ENCODE results near the gene HLA-DOB. TPM values are rescaled to one million over a fixed set of nuclear protein-coding genes. Genes with fewer than 3 reads are reported as not detected.

The HLA-DOB gene
- total and polyA plus RNA-seq, 2 of the 13 experiments (the other 11 are each of a cell fraction or from before 2014, with no cell fraction given) = not detected

DNA sequence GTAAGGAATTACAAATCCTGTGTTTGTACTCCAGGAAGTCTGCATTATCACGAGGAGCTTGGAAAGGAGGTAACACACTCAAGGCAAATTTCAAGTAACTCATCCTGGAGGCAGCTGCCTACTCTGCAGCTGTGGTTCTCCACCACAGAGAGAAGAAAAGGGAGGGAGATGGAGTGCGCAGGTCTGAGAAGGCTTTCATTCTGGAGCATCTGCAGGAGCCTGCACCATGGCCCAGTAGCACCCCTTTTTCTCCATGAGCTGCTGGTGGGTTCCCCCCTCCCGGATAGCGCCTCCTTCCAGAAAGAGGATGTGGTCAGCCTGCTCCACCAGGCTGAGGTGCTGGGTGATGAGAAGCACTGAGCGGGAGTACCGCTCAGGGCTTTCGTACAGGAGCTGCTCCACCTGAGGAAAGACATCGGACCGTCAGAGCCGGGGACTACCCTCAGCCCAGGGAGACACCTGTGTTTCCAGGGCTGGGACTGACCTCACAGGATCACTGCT is 28.6 kb upstream of the HLA-DOB start:
- no peak overlapping the region for H3K9ac ChIP-seq (ENCODE audit: insufficient read depth, low read depth, low read length)
- H3K9me3 ChIP-seq (ENCODE audit: low read length) = no peaks in the 10 kb centered on the region
- H3K27me3 ChIP-seq (ENCODE audit: control insufficient read depth in 1 of 2, insufficient read depth in 2 of 2, low read length in 2 of 2) = no peaks in the 10 kb centered on the region; a peak in 1 of 5 replicates
- H2AFZ ChIP-seq (ENCODE audit: low read length) = no peak overlapping the region
- no peak for FAIRE-seq
- H3K79me2 ChIP-seq (ENCODE audit: insufficient read depth, low read length) = no peaks in the 10 kb centered on the region
- ChIA-PET CTCF (ENCODE audit: low intra/inter-chr PET ratio, low total read pairs) (no interaction called here), POLR2A (interaction anchor here (0.9 to 3.0 kb wide), 5 partner anchors 8 to 127 kb away, joined by 4 to 41 read pairs (median 6); partner anchors contain the start of genes PSMB9 and TAP1)
- H3K27ac ChIP-seq (ENCODE audit: extremely low read length, insufficient read depth, low read length) = no peak overlapping the region
- H3K36me3 ChIP-seq (replicated peaks in 1 of 2; ENCODE audit: control insufficient read depth in 1 of 2, insufficient read depth in 2 of 2, low read length in 2 of 2) = peaks cover 1 to 6% of the 10 kb centered on the region in 2 experiments; a peak in 2 of 5 replicates
- in situ Hi-C loops (cut with HindIII; ENCODE audit: extremely low pct_ligation_motif_present, low pct_unique_long_range_greater_than_20kb) (no loop called here), intact Hi-C loops (cut with micrococcal nuclease; ENCODE audit: unreplicated experiment) (no loop called here)
- no peak overlapping the region for H3K4me2 ChIP-seq (ENCODE audit: low read depth, low read length)
- BruUV-seq (replicated peaks) = no TSS peak
- peaks cover 16% of the 10 kb centered on the region for H3K4me1 ChIP-seq (ENCODE audit: insufficient read depth, low read length)
- H4K20me1 ChIP-seq (ENCODE audit: insufficient read depth, low read length) = no peaks in the 10 kb centered on the region
- WGBS (ENCODE audit: low lambda C conversion rate) = 82% methylated on average over 5 of the region's 10 CpGs
- no peak for ATAC-seq
- no peak overlapping the region for H3K4me3 ChIP-seq (replicated peaks in 1 of 3; ENCODE audit: insufficient read depth in 1 of 3, low read depth in 2 of 3, low read length in 3 of 3)
- TF ChIP-seq, protein P1, sequence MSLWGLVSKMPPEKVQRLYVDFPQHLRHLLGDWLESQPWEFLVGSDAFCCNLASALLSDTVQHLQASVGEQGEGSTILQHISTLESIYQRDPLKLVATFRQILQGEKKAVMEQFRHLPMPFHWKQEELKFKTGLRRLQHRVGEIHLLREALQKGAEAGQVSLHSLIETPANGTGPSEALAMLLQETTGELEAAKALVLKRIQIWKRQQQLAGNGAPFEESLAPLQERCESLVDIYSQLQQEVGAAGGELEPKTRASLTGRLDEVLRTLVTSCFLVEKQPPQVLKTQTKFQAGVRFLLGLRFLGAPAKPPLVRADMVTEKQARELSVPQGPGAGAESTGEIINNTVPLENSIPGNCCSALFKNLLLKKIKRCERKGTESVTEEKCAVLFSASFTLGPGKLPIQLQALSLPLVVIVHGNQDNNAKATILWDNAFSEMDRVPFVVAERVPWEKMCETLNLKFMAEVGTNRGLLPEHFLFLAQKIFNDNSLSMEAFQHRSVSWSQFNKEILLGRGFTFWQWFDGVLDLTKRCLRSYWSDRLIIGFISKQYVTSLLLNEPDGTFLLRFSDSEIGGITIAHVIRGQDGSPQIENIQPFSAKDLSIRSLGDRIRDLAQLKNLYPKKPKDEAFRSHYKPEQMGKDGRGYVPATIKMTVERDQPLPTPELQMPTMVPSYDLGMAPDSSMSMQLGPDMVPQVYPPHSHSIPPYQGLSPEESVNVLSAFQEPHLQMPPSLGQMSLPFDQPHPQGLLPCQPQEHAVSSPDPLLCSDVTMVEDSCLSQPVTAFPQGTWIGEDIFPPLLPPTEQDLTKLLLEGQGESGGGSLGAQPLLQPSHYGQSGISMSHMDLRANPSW (CRISPR knock-in tag; IDR thresholded peaks at IDR 0.05; ENCODE audit: borderline replicate concordance) = 0 out of 2 replicates have a peak, but pooled peaks have one; percentile 16
- TF ChIP-seq ZNF407 (CRISPR knock-in tag; IDR thresholded peaks at IDR 0.05; ENCODE audit: not compliant biosample characterization) = no peak
- DNase-seq (ENCODE audit: low spot score) = no peak

All from HepG2 (cell line).